ENCODE data around the gene BLOC1S5. TPM values are rescaled to one million over a fixed set of nuclear protein-coding genes. Genes with fewer than 3 reads are reported as not detected.
A peak's percentile ranks its signal among the peaks of the same experiment; 100 is the strongest.

The BLOC1S5 gene
- total and polyA plus RNA-seq, 12 donors = 3.6 to 14.1 (median 9.0) TPM

DNA sequence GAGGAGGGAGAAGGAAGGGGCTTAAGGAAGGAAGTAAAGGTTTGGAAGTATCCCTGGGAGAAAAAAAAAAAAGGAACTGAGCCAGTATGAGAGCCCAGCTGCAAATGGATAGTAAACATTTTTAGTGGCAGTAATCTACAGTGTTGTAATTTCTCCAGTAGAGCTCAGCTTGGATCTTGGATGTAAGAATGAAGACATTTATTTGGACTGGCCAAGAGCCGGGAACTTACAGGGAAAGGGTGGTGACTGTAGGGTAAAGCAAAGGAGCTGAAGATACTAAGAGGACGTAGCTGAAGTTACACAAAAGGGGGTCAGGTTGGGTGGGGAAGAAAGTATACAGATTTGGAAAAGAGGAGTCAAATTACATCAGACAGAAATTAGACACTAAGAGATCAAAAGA is 24.7 kb upstream of the BLOC1S5 start:
- no peak for ATAC-seq
- H3K9me3 ChIP-seq = peaks cover 0 to 7% (median 0%) of the 10 kb centered on the region in 11 donors
- no peak overlapping the region for H3K27ac ChIP-seq
- TF ChIP-seq, protein P1, sequence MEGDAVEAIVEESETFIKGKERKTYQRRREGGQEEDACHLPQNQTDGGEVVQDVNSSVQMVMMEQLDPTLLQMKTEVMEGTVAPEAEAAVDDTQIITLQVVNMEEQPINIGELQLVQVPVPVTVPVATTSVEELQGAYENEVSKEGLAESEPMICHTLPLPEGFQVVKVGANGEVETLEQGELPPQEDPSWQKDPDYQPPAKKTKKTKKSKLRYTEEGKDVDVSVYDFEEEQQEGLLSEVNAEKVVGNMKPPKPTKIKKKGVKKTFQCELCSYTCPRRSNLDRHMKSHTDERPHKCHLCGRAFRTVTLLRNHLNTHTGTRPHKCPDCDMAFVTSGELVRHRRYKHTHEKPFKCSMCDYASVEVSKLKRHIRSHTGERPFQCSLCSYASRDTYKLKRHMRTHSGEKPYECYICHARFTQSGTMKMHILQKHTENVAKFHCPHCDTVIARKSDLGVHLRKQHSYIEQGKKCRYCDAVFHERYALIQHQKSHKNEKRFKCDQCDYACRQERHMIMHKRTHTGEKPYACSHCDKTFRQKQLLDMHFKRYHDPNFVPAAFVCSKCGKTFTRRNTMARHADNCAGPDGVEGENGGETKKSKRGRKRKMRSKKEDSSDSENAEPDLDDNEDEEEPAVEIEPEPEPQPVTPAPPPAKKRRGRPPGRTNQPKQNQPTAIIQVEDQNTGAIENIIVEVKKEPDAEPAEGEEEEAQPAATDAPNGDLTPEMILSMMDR (IDR thresholded peaks at IDR 0.05) = no peak
- H3K36me3 ChIP-seq = peaks cover 0 to 80% (median 18%) of the 10 kb centered on the region in 9 donors
- DNase-seq = no peak
- H3K4me1 ChIP-seq = peaks cover 0 to 16% (median 0%) of the 10 kb centered on the region in 9 donors
- intact Hi-C loops (cut with DNase I) = no loop called here
- WGBS, 2 donors = 87 to 97% methylated on average over 2 of the region's 2 CpGs
- H3K4me3 ChIP-seq = no peak overlapping the region
- no peaks in the 10 kb centered on the region for H3K27me3 ChIP-seq

DNA sequence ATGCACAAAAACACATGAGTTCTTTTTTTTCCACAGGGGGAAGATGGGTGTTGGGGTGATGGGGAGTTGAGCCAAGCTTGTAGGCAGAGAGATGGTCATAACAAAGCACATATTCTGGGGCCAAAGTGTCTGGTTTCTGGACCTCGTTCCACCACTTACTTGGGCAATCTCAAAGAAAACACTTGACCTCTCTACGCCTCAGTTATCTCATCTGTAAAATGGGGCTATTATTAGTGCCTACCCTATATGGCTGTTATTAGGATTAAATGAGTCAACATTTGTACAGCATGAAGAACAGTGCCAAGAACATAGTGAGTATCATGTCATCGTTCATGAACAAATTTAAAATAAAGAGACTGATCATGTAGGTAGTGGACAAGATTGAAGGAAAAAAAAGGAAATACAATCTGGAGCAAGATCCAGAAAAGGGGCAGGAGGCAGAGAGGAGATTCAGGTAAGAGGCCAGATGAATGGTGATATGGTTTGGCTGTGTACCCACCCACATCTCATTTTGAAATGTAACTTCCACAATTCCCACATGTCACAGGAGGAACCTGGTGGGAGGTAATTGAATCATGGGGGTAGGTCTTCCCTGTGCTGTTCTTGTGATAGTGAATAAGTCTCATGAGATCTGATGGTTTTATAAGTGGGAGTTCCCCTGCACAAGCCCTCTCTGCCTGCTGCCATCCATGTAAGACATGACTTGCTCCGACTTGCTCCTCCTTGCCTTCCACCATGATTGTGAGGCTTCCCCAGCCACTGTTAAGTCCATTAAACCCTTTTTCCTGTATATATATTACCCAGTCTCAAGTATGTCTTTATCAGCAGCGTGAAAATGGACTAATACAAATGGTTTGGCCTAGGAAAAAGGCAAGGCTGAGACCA is 23.9 kb upstream of the BLOC1S5 start:
- TF ChIP-seq, protein P1 (IDR thresholded peaks at IDR 0.05) = no peak
- intact Hi-C loops (cut with DNase I) = no loop called here
- Histone ChIP-seq H3K4me1 (peaks cover 0 to 23% (median 6%) of the 10 kb centered on the region in 9 donors), H3K9me3 (peaks cover 0 to 7% (median 0%) of the 10 kb centered on the region in 11 donors), H3K27ac (no peak overlapping the region), H3K4me3 (no peak overlapping the region), H3K27me3 (no peaks in the 10 kb centered on the region), H3K36me3 (peaks cover 0 to 72% (median 15%) of the 10 kb centered on the region in 9 donors)
- 94 to 95% methylated on average over 5 of the region's 5 CpGs for WGBS, 2 donors
- DNase-seq (no peak), ATAC-seq (no peak)

DNA sequence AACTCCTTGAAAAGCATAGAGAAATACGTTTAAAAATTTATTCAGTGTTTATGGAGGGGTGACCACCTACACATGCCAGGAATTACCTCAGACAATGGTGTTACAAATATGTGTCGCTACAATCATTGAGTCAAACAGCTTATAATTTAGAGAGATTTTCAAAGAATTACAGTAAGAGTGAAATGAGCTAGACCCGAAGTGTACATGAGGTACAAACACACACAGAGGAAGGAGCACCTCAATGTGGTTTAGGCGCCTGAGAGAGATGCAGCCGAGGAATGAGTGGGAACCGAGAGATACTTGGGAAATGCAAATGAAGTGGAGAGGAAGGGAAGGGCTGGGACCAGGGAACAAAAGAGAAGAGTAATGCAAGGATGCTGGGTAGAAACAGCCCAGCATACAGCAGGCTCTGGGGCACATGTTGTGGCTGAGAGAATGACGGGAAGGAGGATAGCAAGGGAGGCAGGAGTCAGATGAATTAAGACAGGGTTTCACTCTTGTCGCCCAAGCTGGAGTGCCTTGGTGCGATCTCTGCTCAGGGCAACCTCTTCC is 22.6 kb upstream of the BLOC1S5 start:
- WGBS, 2 donors = 91 to 92% methylated on average over 9 of the region's 9 CpGs
- Histone ChIP-seq H3K4me1 (peaks cover 0 to 33% (median 9%) of the 10 kb centered on the region in 9 donors), H3K27me3 (no peaks in the 10 kb centered on the region), H3K27ac (no peak overlapping the region), H3K9me3 (peaks cover 0 to 7% (median 0%) of the 10 kb centered on the region in 11 donors), H3K36me3 (peaks cover 0 to 59% (median 15%) of the 10 kb centered on the region in 9 donors), H3K4me3 (no peak overlapping the region)
- TF ChIP-seq, protein P1 (IDR thresholded peaks at IDR 0.05) = no peak
- DNase-seq (no peak), ATAC-seq (no peak)
- intact Hi-C loops (cut with DNase I) = no loop called here

DNA sequence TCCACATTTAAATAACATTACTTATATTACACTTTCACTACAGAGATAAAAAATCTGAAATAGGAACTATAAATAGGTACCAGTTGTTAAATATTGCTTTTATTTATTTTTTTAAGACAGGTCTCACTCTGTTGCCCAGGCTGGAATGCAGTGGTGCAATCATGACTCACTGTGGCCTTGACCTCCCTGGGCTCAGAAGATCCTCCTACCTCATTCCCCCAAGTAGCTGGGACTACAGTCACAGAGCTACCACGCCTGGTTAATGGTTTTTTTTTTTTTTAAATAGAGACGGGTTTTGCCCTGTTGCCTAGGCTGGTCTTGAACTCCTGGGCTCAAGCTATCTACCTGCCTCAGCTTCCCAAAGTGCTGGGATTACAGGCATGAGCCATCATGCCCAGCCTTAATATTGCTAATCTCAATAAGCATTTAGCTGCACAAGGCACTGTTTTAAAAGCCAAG is 20.9 kb upstream of the BLOC1S5 start:
- Histone ChIP-seq H3K4me3 (no peak overlapping the region), H3K27ac (no peak overlapping the region), H3K4me1 (peaks cover 0 to 43% (median 9%) of the 10 kb centered on the region in 9 donors), H3K36me3 (peaks cover 0 to 43% (median 15%) of the 10 kb centered on the region in 9 donors), H3K9me3 (no peaks in the 10 kb centered on the region), H3K27me3 (no peaks in the 10 kb centered on the region)
- intact Hi-C loops (cut with DNase I) = no loop called here
- WGBS, 2 donors = 62 to 75% methylated on average over 2 of the region's 2 CpGs
- no peak for DNase-seq
- TF ChIP-seq, protein P1 (IDR thresholded peaks at IDR 0.05) = no peak
- peak in 2 of 8 donors; percentile 59 to 69 for ATAC-seq
